ENCODE data around the gene TNFRSF12A.
"Not testable (repeated sequence)": the region's sequence is repeated elsewhere in the genome, so short reads cannot be mapped to it uniquely, and the experiment has no call there.

The TNFRSF12A gene

GRCh38 chr16:3049921-3050481, 29.8 kb downstream of the TNFRSF12A start:
- Histone ChIP-seq H3K27ac (no peak overlapping the region), H3K27me3 (replicated peaks) (peaks cover 11% of the 10 kb centered on the region), H3K36me3 (replicated peaks) (no peaks in the 10 kb centered on the region), H3K4me3 (ENCODE audit: low read depth, low read length) (no peak overlapping the region)
- in situ Hi-C loops (cut with HindIII; ENCODE audit: low pct_ligation_motif_present, low sequenced_read_pairs) = no loop called here
- no peak for DNase-seq
- no peak for TF ChIP-seq CTCF (IDR thresholded peaks at IDR 0.05; ENCODE audit: low read depth, low read length, missing control alignments)

GRCh38 chr16:3050487-3050886, 30.3 kb downstream of the TNFRSF12A start:
- in situ Hi-C loops (cut with HindIII; ENCODE audit: low pct_ligation_motif_present, low sequenced_read_pairs) = no loop called here
- Histone ChIP-seq H3K36me3 (replicated peaks) (no peaks in the 10 kb centered on the region), H3K27ac (no peak overlapping the region), H3K27me3 (replicated peaks) (peaks cover 11% of the 10 kb centered on the region), H3K4me3 (ENCODE audit: low read depth, low read length) (no peak overlapping the region)
- TF ChIP-seq CTCF (IDR thresholded peaks at IDR 0.05; ENCODE audit: low read depth, low read length, missing control alignments) = no peak
- no peak for DNase-seq

- in situ Hi-C loops (cut with HindIII; ENCODE audit: low pct_ligation_motif_present, low sequenced_read_pairs) = no loop called here
- Histone ChIP-seq H3K27me3 (replicated peaks) (peaks cover 11% of the 10 kb centered on the region), H3K36me3 (replicated peaks) (no peaks in the 10 kb centered on the region), H3K4me3 (ENCODE audit: low read depth, low read length) (no peak overlapping the region), H3K27ac (no peak overlapping the region)
- no peak for TF ChIP-seq CTCF (IDR thresholded peaks at IDR 0.05; ENCODE audit: low read depth, low read length, missing control alignments)
- DNase-seq = no peak
Observed at GRCh38 chr16:3051009-3051408, 30.8 kb downstream of the TNFRSF12A start.

- in situ Hi-C loops (cut with HindIII; ENCODE audit: low pct_ligation_motif_present, low sequenced_read_pairs) = no loop called here
- H3K27me3 ChIP-seq (replicated peaks) = peaks cover 7% of the 10 kb centered on the region
- H3K4me3 ChIP-seq (ENCODE audit: low read depth, low read length) = no peak overlapping the region
- no peak for DNase-seq
- TF ChIP-seq CTCF (IDR thresholded peaks at IDR 0.05; ENCODE audit: low read depth, low read length, missing control alignments) = no peak
- H3K36me3 ChIP-seq (replicated peaks) = no peaks in the 10 kb centered on the region
- H3K27ac ChIP-seq = no peak overlapping the region
Observed at GRCh38 chr16:3051494-3051893, 31.3 kb downstream of the TNFRSF12A start.

- in situ Hi-C loops (cut with HindIII; ENCODE audit: low pct_ligation_motif_present, low sequenced_read_pairs); H3K36me3 ChIP-seq (replicated peaks); DNase-seq; H3K4me3 ChIP-seq (ENCODE audit: low read depth, low read length); H3K27me3 ChIP-seq (replicated peaks); H3K27ac ChIP-seq: not testable (repeated sequence)
Observed at GRCh38 chr16:3052571-3053329, 32.6 kb downstream of the TNFRSF12A start.

GRCh38 chr16:3053330-3053710, 33.2 kb downstream of the TNFRSF12A start:
- H3K27me3 ChIP-seq (replicated peaks); H3K4me3 ChIP-seq (ENCODE audit: low read depth, low read length); DNase-seq; in situ Hi-C loops (cut with HindIII; ENCODE audit: low pct_ligation_motif_present, low sequenced_read_pairs); H3K27ac ChIP-seq; H3K36me3 ChIP-seq (replicated peaks): not testable (repeated sequence)
